Measurements from ENCODE around the gene UBTD1.
"Not testable (repeated sequence)": the region's sequence is repeated elsewhere in the genome, so short reads cannot be mapped to it uniquely, and the experiment has no call there.

The UBTD1 gene

GRCh38 chr10:97474918-97475317 is 23.8 kb upstream of the UBTD1 start:
- H3K36me3 ChIP-seq (ENCODE audit: control insufficient read depth, insufficient read depth, low read length): peaks cover 15% of the 10 kb centered on the region
- TF ChIP-seq CTCF (IDR thresholded peaks at IDR 0.05; ENCODE audit: insufficient read depth, low read length, poor library complexity, severe bottlenecking): no peak
- no peaks in the 10 kb centered on the region for H3K27me3 ChIP-seq (replicated peaks; ENCODE audit: control insufficient read depth, insufficient read depth, low read length)
- no peak overlapping the region for H3K4me3 ChIP-seq (replicated peaks; ENCODE audit: low read depth, low read length)
- no peak for DNase-seq (ENCODE audit: extremely low read depth, insufficient read length)

GRCh38 chr10:97475936-97476594 is 22.7 kb upstream of the UBTD1 start:
- no peak for DNase-seq (ENCODE audit: extremely low read depth, insufficient read length)
- Histone ChIP-seq H3K4me3 (replicated peaks; ENCODE audit: low read depth, low read length) (no peak overlapping the region), H3K36me3 (ENCODE audit: control insufficient read depth, insufficient read depth, low read length) (peaks cover 15% of the 10 kb centered on the region), H3K27me3 (replicated peaks; ENCODE audit: control insufficient read depth, insufficient read depth, low read length) (no peaks in the 10 kb centered on the region)
- TF ChIP-seq CTCF (IDR thresholded peaks at IDR 0.05; ENCODE audit: insufficient read depth, low read length, poor library complexity, severe bottlenecking): no peak

- not testable (repeated sequence) for DNase-seq (ENCODE audit: extremely low read depth, insufficient read length)
- peaks cover 13% of the 10 kb centered on the region for H3K36me3 ChIP-seq (ENCODE audit: control insufficient read depth, insufficient read depth, low read length)
These were observed 19.3 kb upstream of the UBTD1 start for GRCh38 chr10:97479410-97479809.

GRCh38 chr10:97479939-97480338 is 18.8 kb upstream of the UBTD1 start:
- no peak for DNase-seq (ENCODE audit: extremely low read depth, insufficient read length)

More at GRCh38 chr10:97479410-97479809, 19.3 kb upstream of the UBTD1 start:
- H3K4me3 ChIP-seq (replicated peaks; ENCODE audit: low read depth, low read length); H3K27me3 ChIP-seq (replicated peaks; ENCODE audit: control insufficient read depth, insufficient read depth, low read length): not testable (repeated sequence)

GRCh38 chr10:97481071-97481470 is 17.7 kb upstream of the UBTD1 start:
- Histone ChIP-seq H3K27me3 (replicated peaks; ENCODE audit: control insufficient read depth, insufficient read depth, low read length) (no peaks in the 10 kb centered on the region), H3K4me3 (replicated peaks; ENCODE audit: low read depth, low read length) (no peak overlapping the region), H3K36me3 (ENCODE audit: control insufficient read depth, insufficient read depth, low read length) (peaks cover 10% of the 10 kb centered on the region)
- TF ChIP-seq CTCF (IDR thresholded peaks at IDR 0.05; ENCODE audit: insufficient read depth, low read length, poor library complexity, severe bottlenecking): no peak
- no peak for DNase-seq (ENCODE audit: extremely low read depth, insufficient read length)

More at GRCh38 chr10:97479939-97480338, 18.8 kb upstream of the UBTD1 start:
- Histone ChIP-seq H3K4me3 (replicated peaks; ENCODE audit: low read depth, low read length) (no peak overlapping the region), H3K27me3 (replicated peaks; ENCODE audit: control insufficient read depth, insufficient read depth, low read length) (no peaks in the 10 kb centered on the region), H3K36me3 (ENCODE audit: control insufficient read depth, insufficient read depth, low read length) (peaks cover 13% of the 10 kb centered on the region)
- no peak for TF ChIP-seq CTCF (IDR thresholded peaks at IDR 0.05; ENCODE audit: insufficient read depth, low read length, poor library complexity, severe bottlenecking)

- no peaks in the 10 kb centered on the region for H3K27me3 ChIP-seq (replicated peaks; ENCODE audit: control insufficient read depth, insufficient read depth, low read length)
- TF ChIP-seq CTCF (IDR thresholded peaks at IDR 0.05; ENCODE audit: insufficient read depth, low read length, poor library complexity, severe bottlenecking): no peak
- DNase-seq (ENCODE audit: extremely low read depth, insufficient read length): no peak
- H3K36me3 ChIP-seq (ENCODE audit: control insufficient read depth, insufficient read depth, low read length): peaks cover 8% of the 10 kb centered on the region
- H3K4me3 ChIP-seq (replicated peaks; ENCODE audit: low read depth, low read length): no peak overlapping the region
These were observed 16.3 kb upstream of the UBTD1 start for GRCh38 chr10:97482381-97482780.
